OCI-LY1 (cell line): ENCODE results near the gene EIF3L.
A peak's percentile ranks its signal among the peaks of the same experiment; 100 is the strongest.

ENCODE experiments used
- H2AFZ ChIP-seq: fragments of 200-600 bp; sonication (generic), shearing (Covaris generic); 2 replicates; pipeline ENCODE4 v1.6.0; 2014; ENCODE audit warnings: antibody characterized with exemption, mild to moderate bottlenecking, low read length
- H3F3A ChIP-seq: fragments of 200-600 bp; sonication (generic), shearing (Covaris generic); 2 replicates; pipeline ENCODE4 v1.6.0; 2014; ENCODE audit warnings: mild to moderate bottlenecking, antibody characterized with exemption, low read length, moderate library complexity; ENCODE audit not compliant: insufficient read depth
- H3K27ac ChIP-seq: fragments of 200-600 bp; sonication (generic); 2 replicates; pipeline ENCODE4 v1.5.1; 2014; ENCODE audit warnings: low read length, mixed run types, mild to moderate bottlenecking, low read depth; ENCODE audit not compliant: poor library complexity, severe bottlenecking
- H3K27me3 ChIP-seq: fragments of 200-600 bp; sonication (generic); 2 replicates; pipeline ENCODE4 v1.6.0; 2014; ENCODE audit warnings: antibody characterized with exemption, mild to moderate bottlenecking, low read length, moderate library complexity; ENCODE audit not compliant: insufficient read depth
- H3K36me3 ChIP-seq: fragments of 200-600 bp; sonication (generic); 2 replicates; pipeline ENCODE4 v1.6.1; 2014; ENCODE audit warnings: mild to moderate bottlenecking, antibody characterized with exemption, low read length, moderate library complexity, mixed read lengths; ENCODE audit not compliant: insufficient read depth
- H3K4me1 ChIP-seq: fragments of 200-600 bp; sonication (generic); 2 replicates; pipeline ENCODE4 v1.5.1; 2014; ENCODE audit warnings: mild to moderate bottlenecking, low read length, moderate library complexity; ENCODE audit not compliant: insufficient read depth, severe bottlenecking
- H3K4me2 ChIP-seq: fragments of 200-600 bp; sonication (generic), shearing (Covaris generic); 2 replicates; pipeline ENCODE4 v1.6.1; 2014; ENCODE audit warnings: low read length
- H3K4me3 ChIP-seq: fragments of 200-600 bp; sonication (generic); 2 replicates; pipeline ENCODE4 v1.5.1; 2014; ENCODE audit warnings: low read length, low read depth, mild to moderate bottlenecking, mixed read lengths; ENCODE audit not compliant: poor library complexity, severe bottlenecking
- H3K79me2 ChIP-seq: fragments of 200-600 bp; shearing (Covaris generic); 2 replicates; pipeline ENCODE4 v1.6.1; 2016; ENCODE audit warnings: mixed run types, low read length, mixed read lengths; ENCODE audit not compliant: insufficient read depth
- H3K9ac ChIP-seq: fragments of 200-600 bp; sonication (generic), shearing (Covaris generic); 2 replicates; pipeline ENCODE4 v1.6.1; 2014; ENCODE audit warnings: mild to moderate bottlenecking, low read length, mixed read lengths
- H3K9me2 ChIP-seq: fragments of 200-600 bp; sonication (generic), shearing (Covaris generic); 2 replicates; pipeline ENCODE4 v1.6.1; 2014; ENCODE audit warnings: low read depth, mild to moderate bottlenecking, low read length, mixed read lengths
- H3K9me3 ChIP-seq: fragments of 200-600 bp; shearing (Covaris generic); 2 replicates; pipeline ENCODE4 v1.6.1; 2014; ENCODE audit warnings: low read length, mixed read lengths
- H4K20me1 ChIP-seq: fragments of 200-600 bp; sonication (generic), shearing (Covaris generic); 2 replicates; pipeline ENCODE4 v1.6.0; 2016; ENCODE audit warnings: mild to moderate bottlenecking, low read length; ENCODE audit not compliant: insufficient read depth
- EZH2 ChIP-seq: fragments of 200-600 bp; sonication (generic), shearing (Covaris generic); IDR thresholded peaks from 2 replicates; pipeline ENCODE4 v1.8.0; 2017; ENCODE audit warnings: borderline replicate concordance, mixed run types, mild to moderate bottlenecking, antibody characterized with exemption, low read length, moderate library complexity, mixed read lengths
- TF ChIP-seq, protein P1 (sequence below): fragments of 200-600 bp; sonication (generic), shearing (Covaris generic); IDR thresholded peaks from 2 replicates; pipeline ENCODE4 v1.5.1; 2017; ENCODE audit warnings: mild to moderate bottlenecking, antibody characterized with exemption, low read length, moderate library complexity, mixed read lengths

Gene EIF3L

DNA sequence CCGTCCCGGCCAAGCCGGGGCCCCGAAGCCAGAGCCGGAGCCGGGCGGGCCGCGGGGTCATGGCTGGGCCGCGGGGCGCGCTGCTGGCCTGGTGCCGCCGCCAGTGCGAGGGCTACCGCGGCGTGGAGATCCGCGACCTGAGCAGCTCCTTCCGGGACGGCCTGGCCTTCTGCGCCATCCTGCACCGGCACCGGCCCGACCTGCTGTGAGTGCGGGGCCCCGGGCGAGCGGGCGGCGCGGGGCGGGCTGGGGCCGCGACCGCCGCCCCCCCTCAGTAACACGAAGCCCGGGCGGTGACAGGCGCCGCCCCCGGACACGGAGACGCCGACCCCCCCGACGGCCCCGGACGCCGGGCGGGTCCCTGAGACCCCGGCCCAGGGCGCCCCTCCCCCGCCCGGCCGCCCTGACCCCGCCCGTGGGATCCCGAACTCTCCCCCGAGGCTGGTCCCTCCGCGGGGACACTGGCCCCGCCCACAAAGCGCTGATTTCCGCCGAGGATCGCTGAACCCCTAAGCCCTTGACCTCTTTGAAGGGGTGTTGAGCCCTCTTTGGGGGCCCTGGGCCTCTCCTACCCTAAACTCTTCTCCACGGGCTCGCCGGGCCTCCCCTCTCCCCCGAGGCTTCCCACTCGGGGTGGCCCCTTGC lies 57.3 kb downstream of the EIF3L start:
- no peaks in the 10 kb centered on the region for H3K79me2 ChIP-seq
- no peaks in the 10 kb centered on the region for H3K9me2 ChIP-seq
- H4K20me1 ChIP-seq, result no peaks in the 10 kb centered on the region
- H3K4me1 ChIP-seq, result peaks cover 19% of the 10 kb centered on the region
- H2AFZ ChIP-seq, result no peak overlapping the region
- no peaks in the 10 kb centered on the region; the same call in 1 of the 2 replicates for H3F3A ChIP-seq
- peak overlapping the region; percentile 91 for H3K4me2 ChIP-seq
- peak overlapping the region; percentile 67 for H3K4me3 ChIP-seq
- H3K36me3 ChIP-seq, result no peaks in the 10 kb centered on the region
- TF ChIP-seq, protein P1, sequence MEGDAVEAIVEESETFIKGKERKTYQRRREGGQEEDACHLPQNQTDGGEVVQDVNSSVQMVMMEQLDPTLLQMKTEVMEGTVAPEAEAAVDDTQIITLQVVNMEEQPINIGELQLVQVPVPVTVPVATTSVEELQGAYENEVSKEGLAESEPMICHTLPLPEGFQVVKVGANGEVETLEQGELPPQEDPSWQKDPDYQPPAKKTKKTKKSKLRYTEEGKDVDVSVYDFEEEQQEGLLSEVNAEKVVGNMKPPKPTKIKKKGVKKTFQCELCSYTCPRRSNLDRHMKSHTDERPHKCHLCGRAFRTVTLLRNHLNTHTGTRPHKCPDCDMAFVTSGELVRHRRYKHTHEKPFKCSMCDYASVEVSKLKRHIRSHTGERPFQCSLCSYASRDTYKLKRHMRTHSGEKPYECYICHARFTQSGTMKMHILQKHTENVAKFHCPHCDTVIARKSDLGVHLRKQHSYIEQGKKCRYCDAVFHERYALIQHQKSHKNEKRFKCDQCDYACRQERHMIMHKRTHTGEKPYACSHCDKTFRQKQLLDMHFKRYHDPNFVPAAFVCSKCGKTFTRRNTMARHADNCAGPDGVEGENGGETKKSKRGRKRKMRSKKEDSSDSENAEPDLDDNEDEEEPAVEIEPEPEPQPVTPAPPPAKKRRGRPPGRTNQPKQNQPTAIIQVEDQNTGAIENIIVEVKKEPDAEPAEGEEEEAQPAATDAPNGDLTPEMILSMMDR, result no peak
- no peak for TF ChIP-seq EZH2
- H3K9ac ChIP-seq, result peak overlapping the region; percentile 78
- no peaks in the 10 kb centered on the region for H3K9me3 ChIP-seq
- H3K27me3 ChIP-seq, result no peaks in the 10 kb centered on the region
- H3K27ac ChIP-seq, result peak overlapping the region; percentile 30

DNA sequence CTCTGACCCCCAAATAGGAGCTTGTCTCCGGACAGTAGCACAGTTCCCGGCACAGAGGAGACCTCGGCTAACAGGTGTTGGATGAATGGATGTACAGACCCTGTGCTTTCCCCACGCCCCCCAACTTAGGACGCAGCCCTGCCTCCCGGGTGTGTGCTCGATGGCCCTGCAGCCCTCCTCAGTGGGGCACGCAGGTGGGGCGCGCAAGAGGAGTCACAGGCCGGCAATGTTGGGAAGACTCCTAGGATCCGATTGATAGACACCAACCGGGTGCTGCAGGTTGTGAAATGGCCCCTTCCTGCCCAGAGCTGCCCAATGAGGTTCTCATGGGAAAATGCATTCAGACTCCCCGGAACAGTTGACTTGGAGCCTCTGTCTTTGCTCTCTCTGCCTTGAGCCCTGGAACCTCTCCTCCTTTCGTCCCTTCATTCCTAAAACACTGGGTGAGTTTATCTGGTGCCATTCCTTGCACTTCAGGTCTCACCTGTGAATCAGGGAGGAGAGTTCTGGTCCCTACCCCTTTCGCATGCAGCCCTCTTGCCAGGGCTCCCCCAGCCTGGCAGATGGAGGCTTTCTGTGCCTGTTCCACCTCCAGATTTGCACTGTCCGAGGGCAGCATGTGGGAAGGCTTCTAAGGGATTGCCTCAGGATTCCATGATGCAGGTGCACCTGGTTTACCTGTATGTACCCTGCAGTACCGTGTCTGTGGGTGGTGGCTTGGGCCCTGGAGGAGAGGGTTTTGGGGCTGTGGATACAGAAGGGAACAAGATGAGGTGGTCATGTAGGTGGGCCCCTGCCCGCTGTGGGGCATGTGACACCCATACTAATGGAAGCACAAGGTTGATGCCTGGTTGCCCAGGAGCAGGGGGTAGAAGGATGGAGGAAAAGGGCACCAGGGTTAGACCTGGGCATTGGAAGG lies 58.1 kb downstream of the EIF3L start:
- H3K4me1 ChIP-seq, result peaks cover 19% of the 10 kb centered on the region
- no peaks in the 10 kb centered on the region for H3K36me3 ChIP-seq
- peak overlapping the region; percentile 78 for H3K9ac ChIP-seq
- peak overlapping the region; percentile 91 for H3K4me2 ChIP-seq
- no peaks in the 10 kb centered on the region for H3K9me3 ChIP-seq
- H3K27me3 ChIP-seq, result no peaks in the 10 kb centered on the region
- H3K79me2 ChIP-seq, result no peaks in the 10 kb centered on the region
- no peaks in the 10 kb centered on the region; the same call in 1 of the 2 replicates for H3F3A ChIP-seq
- peak overlapping the region; percentile 67 for H3K4me3 ChIP-seq
- TF ChIP-seq EZH2, result no peak
- TF ChIP-seq, protein P1, result no peak
- no peaks in the 10 kb centered on the region for H4K20me1 ChIP-seq
- H3K27ac ChIP-seq, result peak overlapping the region; percentile 30
- H2AFZ ChIP-seq, result no peak overlapping the region
- H3K9me2 ChIP-seq, result no peaks in the 10 kb centered on the region

DNA sequence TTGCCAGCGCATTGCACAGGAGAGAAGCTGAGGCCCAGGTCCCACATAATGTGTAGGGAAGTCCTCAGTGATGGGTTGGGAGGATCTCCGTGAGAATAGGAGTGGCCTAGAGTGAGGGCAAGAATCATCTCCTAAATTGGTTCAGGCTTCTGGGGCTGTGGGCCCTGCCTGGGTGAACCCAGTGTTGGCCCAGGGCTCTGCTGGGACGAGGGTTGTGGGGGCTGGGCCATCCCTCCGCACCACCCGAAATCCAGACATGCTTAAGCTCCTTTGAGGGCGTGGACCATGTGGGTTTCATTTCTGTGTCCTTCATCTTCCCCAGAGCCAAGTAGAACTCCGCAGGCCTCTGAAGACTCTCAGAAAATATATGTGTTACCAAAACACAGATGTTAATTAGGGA lies 60.5 kb downstream of the EIF3L start:
- no peak overlapping the region for H3K27ac ChIP-seq
- H3K4me1 ChIP-seq, result peaks cover 19% of the 10 kb centered on the region
- no peak overlapping the region for H3K4me3 ChIP-seq
- no peaks in the 10 kb centered on the region; the same call in 1 of the 2 replicates for H3F3A ChIP-seq
- no peaks in the 10 kb centered on the region for H4K20me1 ChIP-seq
- H3K79me2 ChIP-seq, result no peaks in the 10 kb centered on the region
- H3K9ac ChIP-seq, result no peak overlapping the region
- H3K9me3 ChIP-seq, result no peaks in the 10 kb centered on the region
- H3K36me3 ChIP-seq, result no peaks in the 10 kb centered on the region
- no peak overlapping the region for H2AFZ ChIP-seq
- no peaks in the 10 kb centered on the region for H3K27me3 ChIP-seq
- no peak for TF ChIP-seq EZH2
- H3K4me2 ChIP-seq, result no peak overlapping the region
- no peaks in the 10 kb centered on the region for H3K9me2 ChIP-seq
